Measurements from ENCODE around the gene RB1. TPM values are rescaled to one million over a fixed set of nuclear protein-coding genes. Genes with fewer than 3 reads are reported as not detected.
A peak's percentile ranks its signal among the peaks of the same experiment; 100 is the strongest.

The RB1 gene
- total RNA-seq, 4 donors from 2014 or later = 23.0 to 62.6 (median 42.4) TPM

- WGBS, 2 donors = 44 to 58% methylated on average over 16 of the region's 16 CpGs
- TF ChIP-seq POLR2A (IDR thresholded peaks at IDR 0.05) = peak in 1 of 4 donors; percentile 47
- no peak for TF ChIP-seq CTCF (IDR thresholded peaks at IDR 0.05)
- Histone ChIP-seq H3K9me3 (no peaks in the 10 kb centered on the region), H3K27me3 (no peaks in the 10 kb centered on the region), H3K4me1 (peaks cover 0 to 60% (median 9%) of the 10 kb centered on the region in 3 donors), H3K27ac (peak overlapping the region; percentile 50 to 76 (median 69)), H3K4me3 (peak overlapping the region in 3 of 4 donors; percentile 21 to 37 (median 24)), H3K36me3 (peaks cover 0 to 17% (median 0%) of the 10 kb centered on the region in 3 donors)
- intact Hi-C loops (cut with DNase I) = loop anchor here (10.0 kb wide), 1 partner anchor 78 kb away; the partner anchor contains the start of gene LPAR6
- DNase-seq = peak; percentile 27
These were observed 189.0 kb downstream of the RB1 start for GRCh38 chr13:48492470-48493065.

- peaks cover 0 to 59% (median 9%) of the 10 kb centered on the region in 3 donors for H3K4me1 ChIP-seq
- 55 to 76% methylated on average over 4 of the region's 4 CpGs for WGBS, 2 donors
- no peak for TF ChIP-seq POLR2A (IDR thresholded peaks at IDR 0.05)
- no peak for TF ChIP-seq CTCF (IDR thresholded peaks at IDR 0.05)
- peak overlapping the region; percentile 11 to 76 (median 69) for H3K27ac ChIP-seq
- DNase-seq = no peak
- no peaks in the 10 kb centered on the region for H3K27me3 ChIP-seq
- intact Hi-C loops (cut with DNase I) = loop anchor here (10.0 kb wide), 1 partner anchor 78 kb away; the partner anchor contains the start of gene LPAR6
- H3K36me3 ChIP-seq = peaks cover 0 to 16% (median 0%) of the 10 kb centered on the region in 3 donors
- no peaks in the 10 kb centered on the region for H3K9me3 ChIP-seq
- no peak overlapping the region for H3K4me3 ChIP-seq
These were observed 189.7 kb downstream of the RB1 start for GRCh38 chr13:48493066-48493765.

GRCh38 chr13:48493851-48494250, 190.3 kb downstream of the RB1 start:
- no peak overlapping the region for H3K4me3 ChIP-seq
- H3K9me3 ChIP-seq = no peaks in the 10 kb centered on the region
- H3K4me1 ChIP-seq = peaks cover 0 to 54% (median 9%) of the 10 kb centered on the region in 3 donors
- peak overlapping the region in 3 of 4 donors; percentile 69 to 76 (median 69) for H3K27ac ChIP-seq
- DNase-seq = no peak
- WGBS, 2 donors = 59 to 66% methylated on average over 2 of the region's 2 CpGs
- H3K36me3 ChIP-seq = peaks cover 0 to 16% (median 0%) of the 10 kb centered on the region in 3 donors
- no peaks in the 10 kb centered on the region for H3K27me3 ChIP-seq
- no peak for TF ChIP-seq POLR2A (IDR thresholded peaks at IDR 0.05)
- TF ChIP-seq CTCF (IDR thresholded peaks at IDR 0.05) = no peak
- intact Hi-C loops (cut with DNase I) = loop anchor here (10.0 kb wide), 1 partner anchor 79 kb away; the partner anchor contains the start of gene LPAR6

- no peaks in the 10 kb centered on the region for H3K27me3 ChIP-seq
- H3K36me3 ChIP-seq = peaks cover 0 to 24% (median 0%) of the 10 kb centered on the region in 3 donors
- H3K4me3 ChIP-seq = no peak overlapping the region
- WGBS, 2 donors = 47 to 65% methylated on average over 1 of the region's 1 CpG
- no peaks in the 10 kb centered on the region for H3K9me3 ChIP-seq
- peak overlapping the region in 2 of 4 donors; percentile 69 for H3K27ac ChIP-seq
- H3K4me1 ChIP-seq = peaks cover 0 to 47% (median 9%) of the 10 kb centered on the region in 3 donors
- DNase-seq = no peak
- no peak for TF ChIP-seq POLR2A (IDR thresholded peaks at IDR 0.05)
- TF ChIP-seq CTCF (IDR thresholded peaks at IDR 0.05) = no peak
- intact Hi-C loops (cut with DNase I) = loop anchor here (10.0 kb wide), 1 partner anchor 80 kb away; the partner anchor contains the start of gene LPAR6
These were observed 191.3 kb downstream of the RB1 start for GRCh38 chr13:48494874-48495273.

All from esophagus squamous epithelium (tissue), 5 donors.